Measurements from ENCODE around the gene KRTAP7-1.

DNA sequence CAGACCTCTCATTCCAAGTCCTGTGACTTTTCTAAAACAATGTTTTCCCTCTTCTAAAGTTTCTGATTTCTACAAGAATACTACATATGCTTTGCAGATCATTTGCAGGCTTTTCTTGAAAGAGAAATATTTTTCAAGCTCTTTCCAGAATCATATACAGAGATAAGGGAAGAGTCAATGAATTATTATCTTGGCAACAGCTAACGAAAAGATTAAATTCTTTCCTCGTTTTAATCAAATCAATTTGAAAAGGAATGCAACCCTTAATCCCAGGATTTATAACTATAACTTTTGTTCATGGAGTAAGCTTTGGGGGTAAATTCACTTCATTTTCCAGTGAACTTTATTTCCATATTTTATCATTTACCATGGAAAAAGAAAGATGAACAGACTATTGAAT lies 45.0 kb upstream of the KRTAP7-1 start:
- TF ChIP-seq, protein P1, sequence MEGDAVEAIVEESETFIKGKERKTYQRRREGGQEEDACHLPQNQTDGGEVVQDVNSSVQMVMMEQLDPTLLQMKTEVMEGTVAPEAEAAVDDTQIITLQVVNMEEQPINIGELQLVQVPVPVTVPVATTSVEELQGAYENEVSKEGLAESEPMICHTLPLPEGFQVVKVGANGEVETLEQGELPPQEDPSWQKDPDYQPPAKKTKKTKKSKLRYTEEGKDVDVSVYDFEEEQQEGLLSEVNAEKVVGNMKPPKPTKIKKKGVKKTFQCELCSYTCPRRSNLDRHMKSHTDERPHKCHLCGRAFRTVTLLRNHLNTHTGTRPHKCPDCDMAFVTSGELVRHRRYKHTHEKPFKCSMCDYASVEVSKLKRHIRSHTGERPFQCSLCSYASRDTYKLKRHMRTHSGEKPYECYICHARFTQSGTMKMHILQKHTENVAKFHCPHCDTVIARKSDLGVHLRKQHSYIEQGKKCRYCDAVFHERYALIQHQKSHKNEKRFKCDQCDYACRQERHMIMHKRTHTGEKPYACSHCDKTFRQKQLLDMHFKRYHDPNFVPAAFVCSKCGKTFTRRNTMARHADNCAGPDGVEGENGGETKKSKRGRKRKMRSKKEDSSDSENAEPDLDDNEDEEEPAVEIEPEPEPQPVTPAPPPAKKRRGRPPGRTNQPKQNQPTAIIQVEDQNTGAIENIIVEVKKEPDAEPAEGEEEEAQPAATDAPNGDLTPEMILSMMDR (IDR thresholded peaks at IDR 0.05), result no peak
- TF ChIP-seq POLR2A (IDR thresholded peaks at IDR 0.05), result no peak
- no peak for TF ChIP-seq EP300 (IDR thresholded peaks at IDR 0.05)
